OCI-LY1 (cell line): ENCODE measurements around the gene MAP7.

Experiments used
- CTCF ChIP-seq: fragments of 200-600 bp; sonication (generic), shearing (Covaris generic); IDR thresholded peaks from 2 replicates; pipeline ENCODE4 v1.5.1; 2017; ENCODE audit warnings: mild to moderate bottlenecking, antibody characterized with exemption, low read length, moderate library complexity, mixed read lengths
- EZH2 ChIP-seq: fragments of 200-600 bp; sonication (generic), shearing (Covaris generic); IDR thresholded peaks from 2 replicates; pipeline ENCODE4 v1.8.0; 2017; ENCODE audit warnings: borderline replicate concordance, mixed run types, mild to moderate bottlenecking, antibody characterized with exemption, low read length, moderate library complexity, mixed read lengths

- no peak for TF ChIP-seq CTCF
- no peak for TF ChIP-seq EZH2
Observed at GRCh38 chr6:136563386-136564152, 13.3 kb upstream of the MAP7 start.
